Renal cortical epithelial cell (primary cell): Measurements from ENCODE around the gene MORC1. TPM values are rescaled to one million over a fixed set of nuclear protein-coding genes. Genes with fewer than 3 reads are reported as not detected.

Experiments
- DNase-seq: peaks from one replicate; pipeline ENCODE4 v3.0.0-alpha.2; 2011; ENCODE audit warnings: low read depth
- total RNA-seq: library from RNA; depleted of rRNA; stranded (reverse); fragments of >200 nt; gene quantifications from 2 replicates; pipeline ENCODE4 v1.2.3, GENCODE V29; 2014

MORC1 gene
- total RNA-seq, 1 donor from 2014 or later: 0.05 TPM

DNA sequence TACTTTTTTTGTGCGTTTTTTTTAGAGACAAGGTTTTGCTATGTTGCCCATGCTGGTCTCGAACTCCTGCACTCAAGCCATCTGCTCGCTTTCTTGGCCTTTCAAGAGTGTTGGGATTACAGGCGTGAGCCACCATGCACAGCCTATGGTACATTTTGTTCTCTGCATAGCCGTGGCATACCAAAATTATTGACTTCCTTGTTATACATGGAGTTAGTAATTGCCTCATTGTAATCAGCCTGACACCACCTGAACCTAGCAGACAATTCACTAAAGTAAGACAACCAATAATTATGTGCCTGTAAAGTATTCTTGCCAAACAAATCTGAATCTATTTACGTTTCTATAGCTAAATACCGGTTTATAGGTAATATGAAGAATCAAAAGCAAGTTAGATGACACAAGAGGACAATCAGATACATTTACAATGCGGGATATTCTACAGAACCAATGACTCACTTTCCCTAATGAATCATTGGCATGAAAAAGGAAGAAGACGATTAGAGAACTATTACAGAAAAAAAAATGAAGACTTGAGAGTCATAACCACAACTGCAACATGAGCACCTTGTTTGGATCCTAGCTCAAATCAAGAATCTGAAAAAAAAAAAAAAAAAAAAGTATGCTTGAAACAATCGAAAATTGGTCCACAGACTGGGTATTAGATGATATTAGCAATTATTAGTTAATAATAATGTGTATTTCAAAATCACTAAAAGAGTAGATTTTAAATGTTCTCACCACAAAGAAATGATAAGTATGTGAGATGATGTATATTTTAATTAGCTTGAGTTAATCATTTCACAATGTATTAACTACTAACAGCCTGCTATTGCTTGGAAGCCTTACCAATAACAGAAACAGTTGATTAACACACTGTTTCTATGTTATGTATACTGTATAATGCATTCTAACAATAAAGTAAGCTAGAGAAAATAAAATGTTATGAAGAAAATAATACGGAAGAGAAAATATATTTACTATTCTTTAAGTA, 171.3 kb downstream of the MORC1 start:
- DNase-seq: peak; percentile 86

GRCh38 chr3:108940568-108941263, 177.2 kb downstream of the MORC1 start:
- DNase-seq: peak; percentile 33

- DNase-seq: peak; percentile 79
Measured at GRCh38 chr3:108940166-108940565, 177.8 kb downstream of the MORC1 start.

DNA sequence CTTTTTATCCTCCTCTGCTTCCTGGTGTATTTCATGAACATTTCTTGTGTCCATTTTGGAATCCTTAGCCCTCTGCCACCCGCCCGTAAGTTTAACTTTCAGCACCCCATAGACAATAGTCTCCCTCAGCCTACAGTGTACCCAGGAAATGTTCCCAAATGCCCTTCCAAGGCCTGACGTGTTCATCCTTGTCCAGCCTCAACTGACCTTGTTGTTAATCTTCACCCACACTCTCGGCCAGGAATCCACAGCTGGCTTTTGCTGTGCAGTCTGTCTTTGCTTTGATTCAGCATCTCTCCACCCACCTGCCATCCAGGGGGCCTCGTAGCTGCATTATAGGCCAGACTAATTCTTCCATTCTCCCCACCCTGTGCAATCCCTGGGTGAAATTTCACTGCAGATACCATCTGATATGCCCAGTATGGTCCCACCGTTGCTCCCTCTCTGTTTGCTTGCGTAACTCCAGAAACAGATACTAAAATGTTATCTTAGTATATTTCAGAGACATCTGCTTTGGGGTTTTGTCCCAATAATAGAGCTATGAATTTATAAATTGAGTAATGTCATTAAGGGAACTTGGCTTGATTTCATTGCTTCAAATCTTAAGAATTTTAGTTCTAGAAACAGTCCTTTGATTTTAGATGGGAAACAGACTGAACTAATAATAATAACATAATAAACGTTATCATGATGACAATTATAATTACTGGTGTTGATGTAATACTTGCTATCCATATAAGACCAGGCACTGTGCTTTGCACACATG, 180.8 kb downstream of the MORC1 start:
- DNase-seq: peak; percentile 20

DNA sequence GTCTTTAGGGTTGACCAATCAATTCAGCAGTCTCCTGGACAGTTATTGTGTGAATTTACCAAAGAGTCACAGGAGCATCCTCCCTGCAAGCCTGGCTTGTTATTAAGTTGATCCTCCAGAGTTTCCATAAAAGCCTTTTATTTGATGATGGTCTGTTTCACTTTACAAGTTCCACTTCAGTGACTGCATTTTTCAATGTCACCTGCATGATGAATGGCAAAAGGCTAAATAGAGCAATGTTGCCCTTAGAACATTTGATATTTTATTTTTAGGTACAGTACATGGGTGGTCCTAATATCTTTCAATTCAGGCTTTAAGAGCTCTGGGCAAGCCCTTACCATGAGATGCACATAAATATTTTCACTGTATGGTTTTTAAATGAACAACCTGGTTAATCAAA, 186.9 kb downstream of the MORC1 start:
- DNase-seq: no peak

DNA sequence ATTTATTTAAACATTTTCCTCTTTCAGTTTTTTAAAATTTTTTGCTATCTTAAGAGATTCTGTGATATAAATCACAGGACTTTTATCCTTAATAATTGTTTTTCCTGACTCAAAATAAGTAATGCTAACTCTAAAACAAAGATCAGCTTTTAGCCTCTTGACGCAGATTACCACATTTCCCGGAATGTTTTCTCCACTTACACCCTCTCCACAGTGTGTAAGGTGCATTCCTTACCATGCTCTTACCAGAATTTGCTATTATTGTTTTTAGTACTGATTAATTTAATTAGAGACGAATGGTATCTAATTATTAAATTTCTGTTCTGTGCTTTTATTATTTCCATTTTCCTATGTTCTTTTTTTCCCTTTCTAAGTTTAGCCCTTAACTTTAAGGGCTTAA, 199.1 kb downstream of the MORC1 start:
- DNase-seq: no peak

GRCh38 chr3:108914774-108915641, 202.9 kb downstream of the MORC1 start:
- peak; percentile 67 for DNase-seq

DNA sequence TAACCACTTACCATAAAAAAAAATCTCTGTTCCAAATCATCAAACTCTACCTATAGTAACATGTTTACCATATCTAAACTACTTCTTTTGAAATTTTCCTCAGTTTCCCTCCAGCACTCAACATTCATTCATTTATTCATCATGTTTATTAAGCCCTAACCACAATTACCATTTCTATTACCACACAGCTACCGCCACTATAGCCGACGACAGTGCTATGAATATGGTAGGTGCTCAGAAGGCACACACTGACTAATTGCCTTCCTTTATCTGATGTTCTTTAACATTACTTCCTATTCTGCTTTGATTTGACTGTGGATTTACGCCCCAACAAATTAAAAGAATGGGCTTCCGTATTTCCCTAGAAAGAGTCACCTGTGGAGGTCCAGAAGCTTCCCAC, 208.1 kb downstream of the MORC1 start:
- DNase-seq: no peak

Other genes starting within 250 kb of the MORC1 start
- 1.4 and 3.9 TPM in 2 replicates for gene GUCA1C, start 164.3 kb downstream of the MORC1 start, total RNA-seq
- gene C3orf85, start 18.6 kb upstream of the MORC1 start, total RNA-seq: not detected in 2 replicates
- 0.35 TPM in 1 of 2 replicates, not detected in the other for gene DPPA2, start 198.4 kb upstream of the MORC1 start, total RNA-seq
- gene DPPA4, start 219.4 kb upstream of the MORC1 start, total RNA-seq: not detected in 2 replicates